Mammary epithelial cell (primary cell): ENCODE measurements around the gene FOLR3.

ENCODE experiments used
- CTCF ChIP-seq, 2 donors: IDR thresholded peaks in 1 of 2; conservative IDR thresholded peaks in 1 of 2; 2 replicates each; pipeline ENCODE4 v1.5.1; 2011 to 2012; ENCODE audit warnings: inconsistent platforms in 2 of 2, low read length in 2 of 2, mild to moderate bottlenecking in 2 of 2, control low read depth in 1 of 2, low read depth in 1 of 2; ENCODE audit not compliant: insufficient read depth in 1 of 2; ENCODE audit errors: extremely low read depth in 1 of 2
- EZH2 ChIP-seq: IDR thresholded peaks from 2 replicates; pipeline ENCODE4 v1.6.1; 2012; ENCODE audit warnings: low read length, inconsistent platforms, borderline replicate concordance

DNA sequence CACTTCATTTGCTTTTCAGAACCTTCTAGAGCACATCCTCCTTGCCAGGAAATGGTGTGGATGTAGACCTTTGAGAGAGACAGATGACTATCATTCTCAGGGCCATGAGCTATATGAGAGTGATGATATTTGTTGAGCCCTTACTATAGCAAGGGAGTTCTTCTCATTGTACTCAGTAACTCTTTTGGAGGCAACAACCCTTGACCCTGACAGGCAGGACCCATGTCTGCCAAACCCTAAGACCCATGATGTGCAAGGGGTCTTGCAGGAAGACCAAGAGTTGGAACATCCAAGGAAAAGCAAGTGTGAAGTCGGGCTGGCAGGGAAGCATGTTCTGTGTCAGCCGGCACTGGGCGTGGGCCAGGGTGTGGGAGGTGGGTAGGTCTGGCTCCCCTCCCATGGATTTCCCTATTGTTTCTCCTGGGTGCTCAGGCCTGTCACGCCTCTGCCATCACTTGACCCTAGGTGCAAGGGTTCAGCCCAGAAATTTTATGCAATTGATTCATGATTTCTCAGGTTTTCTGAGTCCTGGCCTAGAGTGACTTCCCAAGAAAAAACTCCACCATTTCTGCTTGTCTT lies 1.2 kb downstream of the FOLR3 start:
- no peak for TF ChIP-seq CTCF (conservative IDR thresholded peaks at IDR 0.05 in 1 of 2, IDR thresholded peaks at IDR 0.05 in 1 of 2; ENCODE audit: extremely low read depth in 1 of 2, insufficient read depth in 1 of 2, low read depth in 1 of 2, low read length in 2 of 2)
- TF ChIP-seq EZH2: no peak
